ENCODE data around the gene XRCC2. TPM values are rescaled to one million over a fixed set of nuclear protein-coding genes. Genes with fewer than 3 reads are reported as not detected.

Gene XRCC2
- total RNA-seq, 1 donor from 2014 or later, result 0.24 TPM

DNA sequence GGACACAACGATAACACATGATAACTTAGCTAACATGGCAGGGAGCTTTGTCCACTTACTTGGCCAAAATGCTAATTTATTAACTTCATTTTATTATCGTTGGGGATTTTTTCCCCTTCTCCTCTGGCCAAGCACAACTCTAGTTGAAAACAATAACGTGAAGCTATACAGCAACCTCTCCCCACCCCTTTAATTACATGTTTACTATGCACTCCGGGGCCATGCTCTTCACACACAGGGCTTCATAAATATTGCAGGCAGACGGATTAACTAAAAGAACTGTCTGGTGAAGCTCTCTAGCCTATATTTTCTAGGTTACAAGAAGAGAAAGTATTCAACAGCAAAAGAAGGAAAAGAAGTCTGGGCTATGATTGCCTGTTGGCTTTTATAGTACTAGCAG, 51.7 kb downstream of the XRCC2 start:
- intact Hi-C loops (cut with DNase I), result no loop called here
- DNase-seq (ENCODE audit: low spot score), result no peak

DNA sequence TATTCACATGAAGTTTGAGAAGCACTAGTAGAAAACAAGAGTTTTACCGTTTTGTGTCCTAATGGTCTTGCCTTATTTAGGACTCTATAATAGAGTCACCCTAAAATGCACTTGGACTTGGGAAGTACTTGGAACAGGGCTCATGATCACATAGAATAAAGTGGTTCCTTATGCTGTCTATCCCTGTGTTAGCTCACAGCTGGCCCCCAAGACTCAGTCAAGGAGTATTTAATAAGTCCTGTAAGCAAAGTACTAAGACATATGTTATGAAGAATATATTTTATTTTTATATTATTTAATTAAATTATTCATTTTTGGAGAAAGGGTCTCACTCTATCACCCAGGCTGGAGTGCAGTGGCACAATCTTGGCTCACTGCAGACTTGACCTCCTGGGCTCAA, 54.5 kb downstream of the XRCC2 start:
- intact Hi-C loops (cut with DNase I), result no loop called here
- DNase-seq (ENCODE audit: low spot score), result no peak

DNA sequence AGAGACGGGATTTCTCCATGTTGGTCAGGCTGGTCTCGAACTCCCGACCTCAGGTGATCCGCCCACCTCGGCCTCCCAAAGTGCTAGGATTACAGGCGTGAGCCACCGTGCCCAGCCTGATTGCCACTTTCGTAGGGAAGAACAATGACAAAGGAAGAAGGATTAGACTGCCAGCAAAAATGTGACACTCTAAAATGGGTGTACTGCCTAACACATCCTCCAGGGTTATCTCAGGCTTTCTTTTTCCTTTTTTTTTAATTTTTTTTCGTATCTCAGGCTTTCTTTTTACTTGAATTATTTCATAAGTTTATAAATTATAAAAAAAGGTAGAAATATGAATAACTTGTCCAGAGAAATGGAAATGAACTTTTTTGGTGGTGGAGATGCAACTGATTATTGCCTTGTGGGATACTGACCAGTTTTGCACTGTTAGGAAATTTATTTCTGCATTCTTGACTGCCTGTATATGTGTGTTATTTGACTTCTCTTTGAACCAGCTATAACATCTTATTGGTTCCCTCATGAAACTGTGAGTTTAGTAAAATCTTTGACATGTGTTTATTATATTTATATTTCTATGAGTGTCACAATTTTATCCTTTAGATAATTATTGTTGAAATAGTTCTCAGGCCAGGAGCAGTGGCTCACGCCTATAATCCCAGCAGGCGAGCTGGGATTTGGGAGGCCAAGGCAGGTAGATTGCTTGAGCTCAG, 56.8 kb downstream of the XRCC2 start:
- DNase-seq (ENCODE audit: low spot score), result no peak
- intact Hi-C loops (cut with DNase I), result no loop called here

DNA sequence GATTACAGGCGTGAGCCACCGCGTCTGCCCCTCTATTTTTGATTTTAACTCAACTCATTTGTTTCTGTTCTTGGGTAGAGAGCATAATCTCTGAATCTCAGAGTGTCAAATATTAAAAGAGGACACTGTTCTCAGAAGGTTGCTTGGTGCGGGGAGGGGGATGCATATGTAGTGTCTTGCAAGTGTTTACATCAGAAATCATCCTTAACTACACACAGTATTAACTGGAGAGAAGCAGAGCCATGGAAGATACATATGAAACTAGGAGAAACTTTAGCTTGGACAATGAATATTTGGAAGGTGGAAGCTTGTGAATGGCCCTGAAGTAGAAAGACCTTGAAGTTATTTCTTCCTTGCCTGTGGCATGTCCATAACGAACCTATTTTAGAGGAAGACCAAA, 57.5 kb downstream of the XRCC2 start:
- intact Hi-C loops (cut with DNase I), result no loop called here

DNA sequence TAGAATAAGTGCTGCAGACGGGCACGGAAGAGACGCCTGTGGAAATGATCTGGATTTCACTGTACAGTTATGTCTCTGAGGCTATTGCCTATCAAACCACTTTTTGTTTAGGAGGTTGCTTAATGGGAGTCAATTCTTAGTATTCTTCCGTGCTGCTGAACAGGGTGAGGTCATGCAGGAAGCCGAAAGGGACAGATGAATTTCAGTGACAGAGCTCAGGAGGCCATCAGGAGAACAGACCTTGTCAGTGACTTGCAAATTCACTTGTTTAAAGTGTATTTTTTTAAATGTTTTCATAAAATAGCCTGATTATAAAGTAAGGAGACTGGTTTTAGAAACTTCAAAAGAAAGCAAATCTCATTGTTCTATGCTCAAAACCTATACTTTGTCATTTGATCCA, 58.9 kb downstream of the XRCC2 start:
- intact Hi-C loops (cut with DNase I), result no loop called here
- no peak for DNase-seq (ENCODE audit: low spot score)

More for the DNA sequence above, 57.5 kb downstream of the XRCC2 start:
- DNase-seq (ENCODE audit: low spot score), result no peak

- intact Hi-C loops (cut with DNase I), result no loop called here
- DNase-seq (ENCODE audit: low spot score), result peak; percentile 62
These were observed 60.8 kb downstream of the XRCC2 start for GRCh38 chr7:152615031-152615741.

- intact Hi-C loops (cut with DNase I), result no loop called here
These were observed 67.3 kb downstream of the XRCC2 start for GRCh38 chr7:152608656-152609055.

GRCh38 chr7:152608208-152608607, 67.7 kb downstream of the XRCC2 start:
- no peak for DNase-seq (ENCODE audit: low spot score)
- intact Hi-C loops (cut with DNase I), result no loop called here

More at GRCh38 chr7:152608656-152609055, 67.3 kb downstream of the XRCC2 start:
- no peak for DNase-seq (ENCODE audit: low spot score)

DNA sequence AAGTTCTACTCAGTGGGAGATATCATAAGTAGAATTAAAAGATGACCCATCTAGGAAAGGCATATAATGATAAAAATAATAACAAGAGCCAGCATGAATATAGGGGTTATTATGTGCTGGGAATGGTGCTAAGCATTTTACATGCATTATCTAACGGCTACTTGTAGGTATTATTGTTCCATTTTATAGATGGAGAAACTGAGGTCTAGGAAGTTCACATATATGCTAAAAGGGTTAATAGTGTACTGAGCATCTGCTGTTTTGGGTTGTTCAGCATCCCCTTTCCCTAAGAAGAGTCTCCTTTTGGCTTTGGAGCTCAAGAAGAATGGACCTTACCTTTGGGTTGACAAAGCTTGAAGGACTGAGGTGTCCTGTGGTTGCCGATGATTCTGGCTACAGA, 68.9 kb downstream of the XRCC2 start:
- intact Hi-C loops (cut with DNase I), result no loop called here
- DNase-seq (ENCODE audit: low spot score), result no peak

DNA sequence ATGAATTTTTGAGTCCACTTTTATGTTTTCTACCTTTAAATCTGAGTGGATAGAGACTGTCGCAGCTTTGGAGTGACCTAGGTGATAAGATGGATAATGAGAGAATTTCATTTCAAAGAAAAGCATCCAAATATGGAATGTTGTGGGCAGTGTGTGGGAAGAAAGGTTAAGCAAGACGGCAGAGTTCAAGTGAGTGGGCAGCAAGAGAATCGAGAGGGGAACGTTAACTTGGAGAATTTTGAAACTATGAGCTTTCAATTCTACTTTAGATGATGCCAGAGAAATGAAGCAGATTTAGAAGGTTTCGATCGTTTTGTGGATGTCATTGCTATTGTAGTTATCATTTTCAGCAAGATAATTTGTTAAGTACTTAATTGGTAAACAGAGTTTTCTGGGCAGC, 73.0 kb downstream of the XRCC2 start:
- DNase-seq (ENCODE audit: low spot score), result no peak
- intact Hi-C loops (cut with DNase I), result no loop called here

GRCh38 chr7:152601305-152601798, 74.6 kb downstream of the XRCC2 start:
- no peak for DNase-seq (ENCODE audit: low spot score)
- intact Hi-C loops (cut with DNase I), result no loop called here

GRCh38 chr7:152600266-152600665, 75.7 kb downstream of the XRCC2 start:
- DNase-seq (ENCODE audit: low spot score), result no peak

DNA sequence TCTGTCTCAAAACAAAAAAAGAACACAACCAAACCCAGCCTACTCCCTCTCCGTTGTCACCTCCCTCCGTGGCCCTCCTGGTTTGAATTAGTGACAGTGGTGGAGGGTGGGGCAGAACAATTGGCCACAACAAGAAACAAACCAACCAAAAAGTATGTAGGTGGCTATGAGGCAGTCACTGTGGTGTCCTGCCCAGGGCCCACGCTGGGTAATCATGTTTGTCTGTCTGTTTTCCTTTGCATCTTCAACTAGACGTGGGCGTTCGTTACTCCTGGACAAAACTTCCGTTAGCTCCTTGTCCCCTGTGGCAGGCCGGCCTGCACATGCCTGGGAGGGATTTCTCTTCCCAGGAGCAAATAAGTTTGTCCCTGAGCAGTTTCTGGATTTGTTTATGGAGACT, 78.4 kb downstream of the XRCC2 start:
- intact Hi-C loops (cut with DNase I), result no loop called here
- no peak for DNase-seq (ENCODE audit: low spot score)

More at GRCh38 chr7:152600266-152600665, 75.7 kb downstream of the XRCC2 start:
- intact Hi-C loops (cut with DNase I), result no loop called here

DNA sequence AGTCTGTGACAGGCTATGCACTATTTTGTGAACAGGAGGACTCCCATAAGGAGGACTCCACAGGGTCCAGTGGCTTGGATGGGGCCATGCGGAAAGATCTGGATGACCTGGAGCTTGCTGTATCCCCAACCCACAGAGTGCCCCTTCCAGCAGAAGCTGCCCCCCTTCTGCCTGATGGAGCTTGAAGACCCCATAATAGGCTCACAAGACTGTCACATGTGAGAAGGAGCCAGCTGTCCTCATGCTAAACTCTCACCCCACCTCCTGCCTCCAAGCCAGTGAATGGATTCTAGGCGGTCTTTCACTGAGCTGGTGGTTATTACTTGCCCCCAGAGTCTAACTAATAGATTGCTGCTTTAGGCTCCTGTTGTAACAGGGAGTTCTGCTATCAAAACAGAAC, 79.1 kb downstream of the XRCC2 start:
- DNase-seq (ENCODE audit: low spot score), result no peak
- intact Hi-C loops (cut with DNase I), result no loop called here

Other genes starting within 250 kb of the XRCC2 start
- gene KMT2C, start 240.1 kb downstream of the XRCC2 start, total RNA-seq, result 54.7 TPM
- 8.4 TPM for gene ACTR3B, start 83.6 kb upstream of the XRCC2 start, total RNA-seq

Measured in cardiac septum (tissue), 1 donor.